ENCODE results near the gene SLC2A14. TPM values are rescaled to one million over a fixed set of nuclear protein-coding genes. Genes with fewer than 3 reads are reported as not detected.

The SLC2A14 gene
- total RNA-seq = under 0.01 TPM in 2 replicates

DNA sequence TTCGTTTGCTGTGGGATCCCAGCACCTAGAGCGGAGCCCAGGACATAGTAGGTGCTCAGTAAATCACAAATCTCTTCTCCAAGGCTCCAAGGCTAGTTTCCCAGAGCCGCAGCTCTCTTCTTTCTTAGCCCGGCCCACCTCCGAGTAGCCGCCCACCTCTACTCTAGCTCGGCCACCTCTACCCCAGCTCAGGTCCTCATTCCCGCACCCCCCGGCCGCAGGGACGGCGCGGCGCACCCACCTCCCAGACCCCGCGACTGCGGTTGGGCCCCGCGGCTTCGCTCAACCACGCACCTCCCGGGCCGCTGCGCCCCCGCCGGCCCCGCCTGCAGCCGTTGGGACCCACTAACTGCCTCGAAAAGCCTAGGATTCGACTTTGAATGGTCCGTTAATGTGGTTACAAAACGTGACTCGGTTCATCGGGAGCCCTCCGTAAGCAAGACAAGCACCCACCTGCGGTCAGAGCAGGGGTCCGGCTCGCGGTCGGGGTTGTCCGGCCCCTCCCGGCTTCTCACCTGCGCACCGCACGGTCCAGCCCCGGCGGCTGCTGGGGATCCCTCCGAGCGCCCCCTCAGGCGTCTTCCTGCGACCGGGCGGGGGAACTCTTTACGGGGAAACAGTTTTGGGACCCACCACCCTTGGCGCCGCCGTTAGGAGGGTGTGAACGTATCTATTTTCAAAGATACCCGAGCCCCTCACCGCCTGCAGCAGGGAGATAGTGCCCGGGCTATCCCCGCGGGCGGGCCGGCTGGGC lies at the start of gene SLC2A14:
Gene SLC2A14, minus strand, starts transcription at position 350 of the 754 bp plus-strand sequence. CDS start 3,035 bp downstream, outside the sequence.

DNA sequence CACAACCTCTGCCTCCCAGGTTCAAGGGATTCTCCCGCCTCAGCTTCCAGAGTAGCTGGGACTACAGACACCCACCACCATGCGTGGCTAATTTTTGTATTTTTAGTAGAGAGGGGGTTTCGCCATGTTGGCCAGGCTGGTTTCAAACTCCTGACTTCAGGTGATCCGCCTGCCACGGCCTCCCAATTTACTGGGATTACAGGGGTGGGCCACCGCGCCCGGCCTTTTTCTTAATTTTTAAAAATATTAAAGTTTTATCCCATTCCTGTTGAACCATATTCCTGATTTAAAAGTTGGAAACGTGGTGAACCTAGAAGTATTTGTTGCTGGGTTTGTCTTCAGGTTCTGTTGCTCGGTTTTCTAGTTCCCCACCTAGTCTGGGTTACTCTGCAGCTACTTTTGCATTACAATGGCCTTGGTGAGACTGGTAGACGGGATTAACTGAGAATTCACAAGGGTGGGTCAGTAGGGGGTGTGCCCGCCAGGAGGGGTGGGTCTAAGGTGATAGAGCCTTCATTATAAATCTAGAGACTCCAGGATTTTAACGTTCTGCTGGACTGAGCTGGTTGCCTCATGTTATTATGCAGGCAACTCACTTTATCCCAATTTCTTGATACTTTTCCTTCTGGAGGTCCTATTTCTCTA lies 83.7 kb downstream of the SLC2A14 start, which contains the start of gene NANOG:
Gene NANOG, plus strand, starts transcription at position 519 of the 645 bp plus-strand sequence. CDS start 213 bp downstream, outside the sequence.

Other genes starting within 250 kb of the SLC2A14 start
- gene APOBEC1, start 207.0 kb downstream of the SLC2A14 start, total RNA-seq = not detected in 2 replicates
- gene GDF3, start 177.1 kb downstream of the SLC2A14 start, total RNA-seq = not detected in 2 replicates
- not detected in 2 replicates for gene DPPA3, start 161.5 kb downstream of the SLC2A14 start, total RNA-seq
- not detected in 2 replicates for gene CLEC4C, start 125.5 kb downstream of the SLC2A14 start, total RNA-seq
- not detected in 2 replicates for gene NANOGNB, start 107.7 kb downstream of the SLC2A14 start, total RNA-seq
- not detected in 2 replicates for gene NANOG, start 83.5 kb downstream of the SLC2A14 start, total RNA-seq
- gene SLC2A3, start 63.3 kb upstream of the SLC2A14 start, total RNA-seq = 114 and 256 TPM in 2 replicates
- gene FOXJ2, start 159.8 kb upstream of the SLC2A14 start, total RNA-seq = 4.0 and 4.2 TPM in 2 replicates
- 0.56 and 0.58 TPM in 2 replicates for gene C3AR1, start 193.4 kb upstream of the SLC2A14 start, total RNA-seq
- 77.5 and 83.7 TPM in 2 replicates for gene NECAP1, start 209.4 kb upstream of the SLC2A14 start, total RNA-seq

All from regular cardiac myocyte (primary cell).